ENCODE data around the gene SRSF4. TPM values are rescaled to one million over a fixed set of nuclear protein-coding genes. Genes with fewer than 3 reads are reported as not detected.

Gene SRSF4
- total and polyA plus RNA-seq, 2 of the 8 experiments (the other 6 are each of a cell fraction or from before 2014, with no cell fraction given): 34.9 to 86.5 TPM

Small RNA genes lying within 50 kb of the gene (small RNA-seq; reads per million reads assigned to genes)
- gene RF02271 (ENCODE audit: insufficient read depth): not detected

Other genes with a start within 250 kb of the SRSF4 start
- 11.0 and 11.3 TPM in 2 replicates for gene TMEM200B, start 58.0 kb downstream of the SRSF4 start, total RNA-seq (2021; fragmentation: NEBNext Ultra II Directional; extraction: Animal tissue kit (Norgen Biotek cat#: 25700))
- gene TMEM200B, start 58.0 kb downstream of the SRSF4 start, polyA plus RNA-seq (2011; rRNA removed): 4.8 and 4.9 TPM in 2 replicates
- 24.4 and 26.5 TPM in 2 replicates for gene MECR, start 49.0 kb upstream of the SRSF4 start, total RNA-seq (2021; fragmentation: NEBNext Ultra II Directional; extraction: Animal tissue kit (Norgen Biotek cat#: 25700))
- gene MECR, start 49.0 kb upstream of the SRSF4 start, polyA plus RNA-seq (2011; rRNA removed): 24.2 and 28.2 TPM in 2 replicates
- 41.8 and 55.3 TPM in 2 replicates for gene PTPRU, start 54.6 kb upstream of the SRSF4 start, total RNA-seq (2021; fragmentation: NEBNext Ultra II Directional; extraction: Animal tissue kit (Norgen Biotek cat#: 25700))
- gene PTPRU, start 54.6 kb upstream of the SRSF4 start, polyA plus RNA-seq (2011; rRNA removed): 33.8 and 57.0 TPM in 2 replicates

Data from H1 (cell line).